GM10266 (cell line): Measurements from ENCODE around the gene ERC1.

Experiments used
- DNase-seq: peaks from one replicate; pipeline ENCODE4 v3.0.0; 2012; ENCODE audit errors: extremely low spot score
- TF ChIP-seq, protein P1 (sequence below): IDR thresholded peaks from 2 replicates; pipeline ENCODE4 v1.5.1; 2012; ENCODE audit warnings: mild to moderate bottlenecking, low read depth; ENCODE audit not compliant: control insufficient read depth, insufficient read depth; ENCODE audit errors: missing control alignments

Gene ERC1

GRCh38 chr12:1395421-1395955 is 404.5 kb downstream of the ERC1 start:
- DNase-seq: no peak
- TF ChIP-seq, protein P1, sequence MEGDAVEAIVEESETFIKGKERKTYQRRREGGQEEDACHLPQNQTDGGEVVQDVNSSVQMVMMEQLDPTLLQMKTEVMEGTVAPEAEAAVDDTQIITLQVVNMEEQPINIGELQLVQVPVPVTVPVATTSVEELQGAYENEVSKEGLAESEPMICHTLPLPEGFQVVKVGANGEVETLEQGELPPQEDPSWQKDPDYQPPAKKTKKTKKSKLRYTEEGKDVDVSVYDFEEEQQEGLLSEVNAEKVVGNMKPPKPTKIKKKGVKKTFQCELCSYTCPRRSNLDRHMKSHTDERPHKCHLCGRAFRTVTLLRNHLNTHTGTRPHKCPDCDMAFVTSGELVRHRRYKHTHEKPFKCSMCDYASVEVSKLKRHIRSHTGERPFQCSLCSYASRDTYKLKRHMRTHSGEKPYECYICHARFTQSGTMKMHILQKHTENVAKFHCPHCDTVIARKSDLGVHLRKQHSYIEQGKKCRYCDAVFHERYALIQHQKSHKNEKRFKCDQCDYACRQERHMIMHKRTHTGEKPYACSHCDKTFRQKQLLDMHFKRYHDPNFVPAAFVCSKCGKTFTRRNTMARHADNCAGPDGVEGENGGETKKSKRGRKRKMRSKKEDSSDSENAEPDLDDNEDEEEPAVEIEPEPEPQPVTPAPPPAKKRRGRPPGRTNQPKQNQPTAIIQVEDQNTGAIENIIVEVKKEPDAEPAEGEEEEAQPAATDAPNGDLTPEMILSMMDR: no peak

DNA sequence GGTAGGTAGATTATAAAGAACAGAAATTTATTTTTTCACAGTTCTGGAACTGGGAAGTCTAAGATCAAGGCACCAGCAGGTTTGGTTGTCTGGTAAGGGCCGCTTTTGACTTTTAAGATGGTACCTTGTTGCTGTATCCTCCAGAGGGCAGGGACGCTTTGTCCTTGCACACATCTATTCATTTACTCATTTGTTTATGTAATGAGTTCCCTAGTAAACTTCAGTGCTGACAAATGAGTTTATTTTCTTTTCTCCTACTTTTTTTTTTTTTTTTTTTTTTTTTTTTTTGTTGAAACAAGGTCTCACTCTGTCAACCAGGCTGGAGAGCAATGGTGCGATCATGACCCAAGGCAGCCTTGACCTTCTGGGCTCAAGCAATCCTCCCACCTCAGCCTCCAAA is 407.6 kb downstream of the ERC1 start:
- TF ChIP-seq, protein P1: no peak
- DNase-seq: no peak

DNA sequence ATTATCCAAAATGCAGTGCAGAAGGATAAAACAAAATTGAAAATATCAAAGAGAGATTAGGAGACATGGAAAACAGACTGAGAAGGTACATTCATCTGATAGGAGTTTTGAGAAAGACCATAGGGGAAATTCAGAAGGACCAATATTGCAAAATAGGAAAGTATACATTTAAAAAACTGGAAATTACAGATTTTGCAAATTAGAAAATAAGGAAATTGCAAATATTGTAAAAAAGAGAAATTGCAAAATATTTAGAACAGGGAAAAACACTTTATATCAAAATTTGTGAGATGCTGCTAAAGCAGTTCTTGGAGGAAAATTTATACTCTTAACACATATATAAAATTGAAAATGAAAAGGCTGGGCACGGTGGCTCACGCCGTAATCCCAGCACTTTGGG is 410.9 kb downstream of the ERC1 start:
- no peak for DNase-seq
- TF ChIP-seq, protein P1: no peak

DNA sequence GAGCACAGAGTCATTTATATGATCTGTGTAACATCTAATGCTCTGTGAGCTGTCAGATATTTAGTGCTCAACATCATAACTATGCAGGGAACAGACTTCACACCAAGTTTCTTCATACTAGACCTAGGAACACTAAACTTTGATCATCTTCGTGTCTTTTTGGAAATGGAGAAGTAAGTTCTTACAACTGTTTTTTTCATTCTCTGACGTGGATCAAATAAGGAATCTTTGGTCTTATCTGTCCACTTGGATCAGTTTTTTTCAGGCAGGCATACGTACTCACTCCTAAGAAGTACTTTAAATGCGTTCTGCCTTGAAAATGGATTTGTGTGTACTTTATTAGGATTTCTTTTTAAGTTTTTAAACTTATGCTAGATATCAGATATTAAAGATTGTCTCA is 412.4 kb downstream of the ERC1 start:
- TF ChIP-seq, protein P1: no peak
- no peak for DNase-seq

DNA sequence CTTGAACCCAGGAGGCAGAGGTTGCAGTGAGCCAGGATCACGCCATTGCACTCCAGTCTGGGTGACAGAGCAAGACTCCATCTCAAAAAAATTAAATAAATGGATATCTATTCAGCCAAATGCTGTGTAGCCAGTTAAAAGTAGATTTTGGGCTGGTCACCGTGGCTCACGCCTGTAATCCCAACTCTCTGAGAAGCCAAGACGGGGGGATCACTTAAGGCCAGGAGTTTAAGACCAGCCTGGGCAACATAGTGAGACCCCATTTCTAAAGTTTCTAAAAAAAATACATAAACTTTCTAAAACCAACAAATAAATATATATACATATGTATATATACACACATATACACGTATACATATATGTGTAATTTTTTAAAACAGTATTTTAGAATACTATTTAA is 414.6 kb downstream of the ERC1 start:
- TF ChIP-seq, protein P1: no peak
- DNase-seq: no peak

DNA sequence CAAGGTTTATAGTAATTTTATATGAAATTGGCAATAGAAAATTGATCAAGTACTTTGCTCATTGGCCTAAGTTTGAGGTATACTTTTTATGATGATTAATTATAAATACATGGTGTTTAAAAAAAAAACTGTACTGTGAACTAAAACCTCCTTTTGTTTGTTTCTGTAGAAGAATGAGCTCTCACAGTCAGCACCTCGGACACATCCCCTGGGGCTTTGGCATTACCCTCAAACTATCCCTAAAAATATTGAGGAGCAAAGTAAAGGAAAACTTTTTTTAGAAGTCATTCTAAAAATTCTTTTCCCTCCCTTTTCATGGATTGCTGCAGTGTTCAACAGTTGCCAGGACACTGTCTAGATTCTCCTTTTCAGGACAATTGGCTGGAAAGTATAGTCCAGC is 419.8 kb downstream of the ERC1 start:
- DNase-seq: no peak
- TF ChIP-seq, protein P1: no peak

- TF ChIP-seq, protein P1: no peak
- DNase-seq: no peak
Measured at GRCh38 chr12:1413930-1414329, 422.9 kb downstream of the ERC1 start.
